ENCODE data around the gene TOR1AIP2.

- no peak for TF ChIP-seq CTCF (IDR thresholded peaks at IDR 0.05; ENCODE audit: low read length)
- no peak for TF ChIP-seq EZH2 (IDR thresholded peaks at IDR 0.05; ENCODE audit: borderline replicate concordance, low read length)
These were observed 6.1 kb upstream of the TOR1AIP2 start for GRCh38 chr1:179883745-179884138.

Measured in OCI-LY1 (cell line).